ENCODE measurements around the gene NRDE2.

NRDE2 gene

GRCh38 chr14:90348270-90348669 is 16.5 kb upstream of the NRDE2 start:
- Histone ChIP-seq H3K27ac (ENCODE audit: extremely low read depth, low read depth, low read length) (no peak overlapping the region), H3K36me3 (ENCODE audit: control insufficient read depth in 2 of 2, insufficient read depth in 1 of 2, low read length in 2 of 2) (no peaks in the 10 kb centered on the region), H3K4me1 (ENCODE audit: control insufficient read depth, insufficient read depth, low read length) (peaks cover 7% of the 10 kb centered on the region), H3K9me3 (ENCODE audit: control insufficient read depth, insufficient read depth, low read depth, low read length) (no peaks in the 10 kb centered on the region), H3K4me3 (ENCODE audit: low read depth, low read length) (no peak overlapping the region)
- TF ChIP-seq ZNF610 (tag by site-specific recombination; IDR thresholded peaks at IDR 0.05; ENCODE audit: borderline replicate concordance), result no peak
- no peak for TF ChIP-seq ZNF514 (tag by site-specific recombination; IDR thresholded peaks at IDR 0.05)
- no peak for TF ChIP-seq ZNF24 (tag by site-specific recombination; IDR thresholded peaks at IDR 0.05)
- TF ChIP-seq ZNF132 (tag by site-specific recombination; IDR thresholded peaks at IDR 0.05; ENCODE audit: borderline replicate concordance), result no peak
- TF ChIP-seq ZNF585B (tag by site-specific recombination; IDR thresholded peaks at IDR 0.05), result no peak
- TF ChIP-seq MYNN (tag by site-specific recombination; IDR thresholded peaks at IDR 0.05; ENCODE audit: borderline replicate concordance), result no peak
- no peak for TF ChIP-seq ZNF776 (tag by site-specific recombination; IDR thresholded peaks at IDR 0.05; ENCODE audit: borderline replicate concordance)
- TF ChIP-seq HOXC10 (CRISPR knock-in tag; IDR thresholded peaks at IDR 0.05), result no peak
- TF ChIP-seq ZIC2 (tag by site-specific recombination; IDR thresholded peaks at IDR 0.05), result no peak
- TF ChIP-seq ZNF692 (tag by site-specific recombination; IDR thresholded peaks at IDR 0.05), result no peak
- no peak for TF ChIP-seq ZNF324 (tag by site-specific recombination; IDR thresholded peaks at IDR 0.05)
- no peak for TF ChIP-seq ZNF148 (tag by site-specific recombination; IDR thresholded peaks at IDR 0.05; ENCODE audit: borderline replicate concordance)
- no peak for TF ChIP-seq ZBTB48 (tag by site-specific recombination; IDR thresholded peaks at IDR 0.05)
- TF ChIP-seq ZNF558 (tag by site-specific recombination; IDR thresholded peaks at IDR 0.05), result no peak
- no peak for TF ChIP-seq ZBTB26 (tag by site-specific recombination; optimal IDR thresholded peaks at IDR 0.05)
- TF ChIP-seq ZNF114 (tag by site-specific recombination; IDR thresholded peaks at IDR 0.05), result no peak
- TF ChIP-seq BCL6B (tag by site-specific recombination; IDR thresholded peaks at IDR 0.05), result no peak
- CTCF ChIA-PET, result no interaction called here
- POLR2A ChIA-PET, result no interaction called here

GRCh38 chr14:90345239-90345557 is 13.5 kb upstream of the NRDE2 start:
- no peaks in the 10 kb centered on the region for H3K36me3 ChIP-seq (ENCODE audit: control insufficient read depth in 2 of 2, insufficient read depth in 1 of 2, low read length in 2 of 2)
- TF ChIP-seq GFI1B (tag by site-specific recombination; IDR thresholded peaks at IDR 0.05), result 0 out of 2 replicates have a peak, but pooled peaks have one; percentile 21
- TF ChIP-seq ZNF302 (tag by site-specific recombination; IDR thresholded peaks at IDR 0.05; ENCODE audit: low read depth), result no peak
- no peak for TF ChIP-seq KLF16 (tag by site-specific recombination; IDR thresholded peaks at IDR 0.05)
- ChIA-PET CTCF (interaction anchor here (0.5 to 0.6 kb wide), 3 partner anchors 11 to 1287 kb away, joined by 3 read pairs; no protein-coding TSS in a partner anchor), POLR2A (no interaction called here)
- no peak overlapping the region for H3K27ac ChIP-seq (ENCODE audit: extremely low read depth, low read depth, low read length)
- peaks cover 7% of the 10 kb centered on the region for H3K4me1 ChIP-seq (ENCODE audit: control insufficient read depth, insufficient read depth, low read length)
- H3K9me3 ChIP-seq (ENCODE audit: control insufficient read depth, insufficient read depth, low read depth, low read length), result no peaks in the 10 kb centered on the region
- H3K4me3 ChIP-seq (ENCODE audit: low read depth, low read length), result no peak overlapping the region
